Activated CD4-positive, CD25-positive, alpha-beta regulatory T cell treated with anti-CD3 and anti-CD28 coated beads, Interleukin-2, amount 50 U/mL, for 24 hours (primary cell): ENCODE data around the gene CD52.
A peak's percentile ranks its signal among the peaks of the same experiment; 100 is the strongest.

ENCODE experiments used
- ATAC-seq, 2 donors: fragments of 150-1000 bp; cut with Tn5 transposase; one replicate each; pipeline ENCODE4 v1.10.0; 2021; ENCODE audit warnings: mild to moderate bottlenecking in 1 of 2, moderate library complexity in 1 of 2

Gene CD52

GRCh38 chr1:26357121-26357602, 39.4 kb downstream of the CD52 start:
- ATAC-seq: no peak

DNA sequence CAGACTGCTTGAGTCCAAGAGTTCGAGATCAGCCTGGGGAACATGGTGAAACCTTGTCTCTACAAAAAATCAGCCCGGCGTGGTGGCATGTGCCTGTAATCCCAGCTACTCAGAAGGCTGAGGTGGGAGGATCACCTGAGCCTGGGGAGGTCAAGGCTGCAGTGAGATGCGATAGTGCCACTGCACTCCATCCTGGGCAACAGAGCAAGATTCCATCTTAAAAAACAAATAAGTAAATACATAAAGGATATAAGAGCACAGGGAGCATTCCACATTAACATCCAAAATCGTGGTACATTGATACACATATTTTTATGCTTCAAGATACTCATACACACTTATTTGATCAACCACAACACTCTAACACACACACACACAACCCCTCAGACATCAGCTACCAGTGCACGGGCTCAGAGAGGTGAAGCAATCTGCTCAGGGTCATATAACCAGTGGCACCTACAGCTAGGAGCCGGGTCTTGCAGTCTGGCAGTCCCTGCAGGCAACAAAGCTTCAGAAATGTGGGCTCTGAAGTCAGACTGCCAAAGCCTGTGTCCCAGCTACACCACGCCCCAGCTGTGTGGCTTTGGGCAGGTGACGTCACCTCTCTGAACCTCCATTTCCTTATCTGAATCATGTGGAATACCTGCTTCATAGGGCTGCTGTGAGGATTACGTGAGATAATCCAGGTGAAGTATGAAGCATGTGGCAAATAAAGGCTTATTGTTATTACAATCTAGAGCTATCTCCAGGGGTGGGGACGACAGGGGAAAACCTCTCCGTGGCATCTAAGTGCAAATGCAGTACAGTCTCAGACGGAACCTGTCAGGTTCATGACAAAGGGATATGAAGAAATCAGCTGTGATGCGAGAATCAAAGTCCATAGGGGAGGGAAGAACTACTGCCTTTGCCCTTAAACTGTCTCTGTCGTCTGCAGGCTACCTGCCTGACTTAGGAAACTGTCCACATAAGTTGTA, 40.9 kb downstream of the CD52 start:
- ATAC-seq: peak; percentile 73 to 77

GRCh38 chr1:26359981-26360806, 42.4 kb downstream of the CD52 start:
- ATAC-seq: no peak

DNA sequence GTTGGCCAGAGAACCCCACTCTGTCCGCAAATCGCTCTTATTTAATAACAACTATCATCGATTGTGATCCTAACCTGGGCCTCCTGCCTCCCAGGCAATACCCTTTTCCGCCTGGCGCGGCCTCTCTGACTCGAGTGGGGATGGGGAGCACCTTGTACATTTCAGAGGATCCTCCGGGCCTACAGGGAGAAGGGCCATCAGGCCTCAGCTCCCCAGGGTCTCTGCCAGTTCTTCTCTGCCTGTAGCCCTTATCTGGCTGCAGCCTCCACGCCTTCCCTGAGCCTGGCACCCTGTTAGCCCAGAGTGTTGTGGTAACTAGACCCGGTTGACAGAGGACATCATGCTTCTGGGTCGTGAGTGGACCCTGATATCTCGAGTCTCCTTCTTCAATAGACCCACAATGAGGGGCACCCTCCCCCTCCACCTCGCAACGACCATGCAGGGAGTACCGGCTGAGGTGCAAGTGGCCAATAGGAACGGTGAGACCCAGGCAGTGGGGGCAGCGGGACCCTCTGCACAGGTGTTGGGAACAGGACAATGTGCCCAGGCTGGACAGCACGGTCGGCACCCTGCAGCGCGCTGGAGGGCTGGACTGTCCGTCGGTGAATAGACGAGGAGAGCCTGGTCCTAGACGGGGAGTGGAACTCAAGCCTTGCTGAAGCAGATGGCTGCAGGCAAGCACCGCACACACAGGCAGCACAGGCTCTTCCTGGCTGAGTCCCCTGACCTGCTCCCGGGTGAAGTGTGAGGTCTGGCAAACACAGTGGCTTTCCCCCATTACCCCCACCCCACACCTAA, 43.2 kb downstream of the CD52 start:
- ATAC-seq: no peak

DNA sequence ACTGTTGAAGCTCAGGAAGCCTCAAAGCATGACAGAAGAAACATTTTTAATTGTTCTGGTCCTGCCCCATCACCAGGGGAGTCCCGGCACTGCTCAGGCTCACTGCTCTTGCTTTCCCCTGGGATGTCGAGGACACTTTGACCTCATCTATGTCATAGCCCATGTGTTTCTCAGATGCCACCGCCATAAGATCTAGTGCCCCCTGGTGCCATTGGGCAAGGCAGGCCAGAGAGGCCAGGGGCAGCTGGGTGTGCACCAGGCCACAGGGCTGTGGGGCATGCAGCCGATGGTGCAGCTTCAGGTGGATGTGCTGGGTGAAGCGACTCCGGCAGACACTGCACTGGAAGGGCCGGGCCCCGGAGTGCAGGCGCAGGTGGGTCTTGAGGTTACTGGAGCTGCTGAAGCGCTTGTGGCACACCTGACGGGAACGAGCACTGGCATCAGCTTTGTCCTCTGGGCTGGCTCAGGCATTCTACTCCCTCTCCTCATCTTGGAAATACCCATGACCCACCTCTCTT, 43.9 kb downstream of the CD52 start:
- ATAC-seq: no peak

DNA sequence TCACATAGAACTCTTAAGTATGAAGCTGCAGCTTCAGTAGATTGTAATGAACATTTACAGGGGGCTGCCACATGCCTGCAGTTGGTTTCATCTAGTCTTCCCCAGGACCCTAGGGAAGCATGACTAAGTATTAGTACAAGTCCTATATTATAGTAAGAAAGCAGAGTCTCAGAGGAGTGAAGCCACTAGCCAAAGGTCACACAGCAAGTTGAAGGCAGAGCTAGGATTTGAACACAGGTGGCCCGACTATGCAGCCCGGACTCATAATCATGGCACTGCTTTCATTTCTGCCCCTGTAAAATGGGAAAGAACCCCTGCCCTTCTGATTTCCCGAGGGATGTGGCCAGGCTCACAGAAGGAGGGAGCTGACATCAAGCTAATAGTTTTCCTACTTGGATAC, 44.6 kb downstream of the CD52 start:
- ATAC-seq: no peak

GRCh38 chr1:26363549-26364448, 46.0 kb downstream of the CD52 start:
- ATAC-seq: peak; percentile 79 to 86

GRCh38 chr1:26364956-26365355, 47.2 kb downstream of the CD52 start:
- ATAC-seq: no peak

DNA sequence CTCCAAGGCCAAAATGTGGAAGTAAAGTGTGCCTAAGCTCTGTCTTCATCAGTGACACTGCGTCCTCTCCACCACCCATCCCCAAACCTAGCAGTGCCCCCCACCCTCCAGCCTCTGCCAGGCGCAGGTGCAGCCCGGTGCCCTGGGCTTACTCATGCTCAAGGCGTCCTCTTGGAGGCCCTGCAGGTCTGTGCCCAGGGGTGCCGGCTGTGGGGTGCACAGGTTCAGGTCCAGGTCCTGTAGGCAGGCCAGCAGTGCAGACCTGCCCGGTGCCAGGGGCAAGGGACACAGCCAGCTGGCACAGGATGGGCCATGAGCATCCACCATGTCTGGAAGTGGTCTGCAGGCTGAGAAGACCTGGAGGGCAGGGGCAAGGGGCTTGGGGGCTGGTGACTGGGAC, 49.7 kb downstream of the CD52 start:
- ATAC-seq: no peak

GRCh38 chr1:26368006-26368405, 50.2 kb downstream of the CD52 start:
- no peak for ATAC-seq

DNA sequence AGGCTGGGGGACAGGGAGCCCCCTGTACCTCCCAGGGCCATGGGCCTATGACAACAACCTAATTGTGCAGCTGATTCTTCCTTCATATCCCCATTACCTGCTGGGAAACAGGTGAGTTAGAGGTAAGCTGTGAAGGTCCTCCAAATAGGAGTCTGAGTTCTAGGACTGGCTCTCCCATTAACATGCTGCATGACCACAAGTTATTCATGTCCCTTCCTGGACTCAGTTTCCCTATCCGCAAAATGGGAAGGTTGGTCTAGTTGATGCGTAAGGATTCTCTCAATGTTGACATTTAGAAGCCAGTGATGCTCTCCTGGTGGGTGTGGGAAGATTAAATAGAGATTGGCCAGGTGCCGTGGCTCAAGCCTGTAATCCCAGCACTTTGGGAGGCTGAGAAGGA, 50.7 kb downstream of the CD52 start:
- ATAC-seq: no peak
